Hindlimb muscle (tissue), 1 donor: ENCODE results near the gene MARVELD3. TPM values are rescaled to one million over a fixed set of nuclear protein-coding genes. Genes with fewer than 3 reads are reported as not detected.
"Not testable (repeated sequence)": the region's sequence is repeated elsewhere in the genome, so short reads cannot be mapped to it uniquely, and the experiment has no call there.

ENCODE experiments used
- DNase-seq: peaks from one replicate; pipeline ENCODE4 v3.0.0-alpha.2; 2013
- polyA plus RNA-seq: library from polyadenylated mRNA; unstranded; fragments of 120-200 nt; gene quantifications from one replicate; pipeline ENCODE4 v1.2.1, GENCODE V29; 2013; ENCODE audit not compliant: insufficient read length

The MARVELD3 gene
- 0.15 TPM for polyA plus RNA-seq

GRCh38 chr16:71626018-71626857 is at the start of gene MARVELD3:
Gene MARVELD3, plus strand, starts transcription at chr16:71626184. Its CDS starts 46 bp downstream, at chr16:71626230.
- no peak for DNase-seq

GRCh38 chr16:71576971-71577370 is 49.0 kb upstream of the MARVELD3 start, which contains the start of gene TAT:
Gene TAT, minus strand, starts transcription at chr16:71577092. Its CDS starts 677 bp downstream, at chr16:71576415.
- DNase-seq: no peak

- not testable (repeated sequence) for DNase-seq
Measured at GRCh38 chr16:71582553-71582848, 43.5 kb upstream of the MARVELD3 start.

GRCh38 chr16:71584543-71585317 is 41.3 kb upstream of the MARVELD3 start:
- DNase-seq: no peak

GRCh38 chr16:71585318-71585703 is 40.7 kb upstream of the MARVELD3 start:
- DNase-seq: no peak

GRCh38 chr16:71589334-71589733 is 36.6 kb upstream of the MARVELD3 start:
- DNase-seq: not testable (repeated sequence)

- not testable (repeated sequence) for DNase-seq
Measured at GRCh38 chr16:71590071-71590470, 35.9 kb upstream of the MARVELD3 start.

- no peak for DNase-seq
Measured at GRCh38 chr16:71590584-71590983, 35.4 kb upstream of the MARVELD3 start.

- DNase-seq: no peak
Measured at GRCh38 chr16:71591917-71592316, 34.1 kb upstream of the MARVELD3 start.

GRCh38 chr16:71593048-71593999 is 32.7 kb upstream of the MARVELD3 start:
- no peak for DNase-seq

GRCh38 chr16:71594000-71594646 is 31.9 kb upstream of the MARVELD3 start:
- DNase-seq: no peak

GRCh38 chr16:71595340-71595826 is 30.6 kb upstream of the MARVELD3 start:
- DNase-seq: not testable (repeated sequence)

GRCh38 chr16:71598426-71598825 is 27.6 kb upstream of the MARVELD3 start:
- not testable (repeated sequence) for DNase-seq

- DNase-seq: no peak
Measured at GRCh38 chr16:71600822-71601221, 25.2 kb upstream of the MARVELD3 start.

- DNase-seq: no peak
Measured at GRCh38 chr16:71609066-71609465, 16.9 kb upstream of the MARVELD3 start.

- no peak for DNase-seq
Measured at GRCh38 chr16:71610447-71610846, 15.5 kb upstream of the MARVELD3 start.

- peak; percentile 33 for DNase-seq
Measured at GRCh38 chr16:71610936-71611871, 14.8 kb upstream of the MARVELD3 start.

GRCh38 chr16:71614956-71615355 is 11.0 kb upstream of the MARVELD3 start:
- not testable (repeated sequence) for DNase-seq

GRCh38 chr16:71618429-71618828 is 7.6 kb upstream of the MARVELD3 start:
- DNase-seq: no peak

- no peak for DNase-seq
Measured at GRCh38 chr16:71622088-71622487, 3.9 kb upstream of the MARVELD3 start.

- no peak for DNase-seq
Measured at GRCh38 chr16:71623597-71623996, 2.4 kb upstream of the MARVELD3 start.
